ENCODE results near the gene VASN. TPM values are rescaled to one million over a fixed set of nuclear protein-coding genes. Genes with fewer than 3 reads are reported as not detected.

The VASN gene
- total and polyA plus RNA-seq, 9 of the 15 experiments (the other 6 are each of a cell fraction or from before 2014, with no cell fraction given), result 0.01 to 2.5 (median 0.41) TPM; not detected in 1

DNA sequence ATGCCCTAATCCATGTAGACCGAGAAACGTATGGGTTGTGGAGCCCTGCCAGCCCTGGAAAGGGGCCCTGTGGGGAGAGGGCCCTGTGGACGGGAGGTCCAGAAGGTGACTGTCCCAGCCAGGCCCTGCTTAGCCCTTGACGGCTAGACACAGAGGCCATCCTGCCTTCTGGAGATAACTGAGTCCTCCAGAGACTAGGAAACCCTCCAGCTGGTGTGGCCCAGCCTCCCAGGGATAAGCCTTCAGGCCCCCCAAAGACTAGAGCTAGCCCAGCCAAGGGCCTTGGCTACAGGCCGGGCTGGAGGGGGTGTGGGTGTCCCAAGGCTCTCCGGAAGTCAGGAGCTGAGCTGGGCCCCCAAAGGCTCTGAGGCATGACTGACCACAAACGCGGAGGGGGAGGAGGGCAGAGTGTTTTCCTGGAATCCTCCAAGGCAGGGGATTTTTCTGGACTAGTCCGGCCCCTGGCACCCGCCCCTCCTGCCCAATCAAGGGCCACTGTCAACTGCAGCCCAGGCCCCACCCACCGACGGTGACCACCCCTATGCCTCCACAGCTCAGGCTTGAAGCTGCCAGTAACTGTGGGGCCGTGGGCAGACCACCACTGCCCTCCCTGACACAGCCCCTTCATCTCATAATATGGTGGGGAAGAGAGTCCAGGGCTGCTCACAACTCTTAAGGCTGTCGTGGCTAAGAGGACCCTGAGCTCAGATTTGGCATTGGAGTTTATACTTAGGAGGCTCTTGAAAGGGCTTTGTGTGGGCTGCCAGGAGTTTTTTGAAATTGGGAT lies 885 bp upstream of the VASN start:
- FAIRE-seq, result peak; percentile 87
- CTCF ChIA-PET (ENCODE audit: low intra/inter-chr PET ratio), result no interaction called here
- TF ChIP-seq ARNT (IDR thresholded peaks at IDR 0.05) (no peak), NCOA2 (IDR thresholded peaks at IDR 0.05; ENCODE audit: partially characterized antibody in 2 of 2) (no peak), ZNF696 (CRISPR knock-in tag; conservative IDR thresholded peaks at IDR 0.05) (no peak), RBM14 (IDR thresholded peaks at IDR 0.05; ENCODE audit: borderline replicate concordance, insufficient read depth, low read depth, low read length) (no peak), CREB1 (IDR thresholded peaks at IDR 0.05) (no peak), CREB1 (CRISPR knock-in tag; IDR thresholded peaks at IDR 0.05) (no peak), MTA2 (IDR thresholded peaks at IDR 0.05; ENCODE audit: low read depth) (no peak), TAF1 (IDR thresholded peaks at IDR 0.05; ENCODE audit: control insufficient read depth, extremely low read depth, insufficient read depth, low read length, severe bottlenecking) (no peak), PRDM10 (IDR thresholded peaks at IDR 0.05; ENCODE audit: partially characterized antibody) (peak; percentile 45), SRSF7 (optimal IDR thresholded peaks at IDR 0.05; ENCODE audit: low read depth, low read length) (no peak), FOXO4 (CRISPR knock-in tag; IDR thresholded peaks at IDR 0.05) (no peak), RBFOX2 (IDR thresholded peaks at IDR 0.05; ENCODE audit: low read depth, low read length) (no peak)
- TF ChIP-seq, protein P1, sequence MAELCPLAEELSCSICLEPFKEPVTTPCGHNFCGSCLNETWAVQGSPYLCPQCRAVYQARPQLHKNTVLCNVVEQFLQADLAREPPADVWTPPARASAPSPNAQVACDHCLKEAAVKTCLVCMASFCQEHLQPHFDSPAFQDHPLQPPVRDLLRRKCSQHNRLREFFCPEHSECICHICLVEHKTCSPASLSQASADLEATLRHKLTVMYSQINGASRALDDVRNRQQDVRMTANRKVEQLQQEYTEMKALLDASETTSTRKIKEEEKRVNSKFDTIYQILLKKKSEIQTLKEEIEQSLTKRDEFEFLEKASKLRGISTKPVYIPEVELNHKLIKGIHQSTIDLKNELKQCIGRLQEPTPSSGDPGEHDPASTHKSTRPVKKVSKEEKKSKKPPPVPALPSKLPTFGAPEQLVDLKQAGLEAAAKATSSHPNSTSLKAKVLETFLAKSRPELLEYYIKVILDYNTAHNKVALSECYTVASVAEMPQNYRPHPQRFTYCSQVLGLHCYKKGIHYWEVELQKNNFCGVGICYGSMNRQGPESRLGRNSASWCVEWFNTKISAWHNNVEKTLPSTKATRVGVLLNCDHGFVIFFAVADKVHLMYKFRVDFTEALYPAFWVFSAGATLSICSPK (IDR thresholded peaks at IDR 0.05; ENCODE audit: borderline replicate concordance), result no peak

More for the DNA sequence above, 885 bp upstream of the VASN start:
- peak; percentile 75 to 91 (median 80) for DNase-seq (ENCODE audit: extremely low read depth in 1 of 4, low spot score in 3 of 4)
- Histone ChIP-seq H3K9me3 (replicated peaks; ENCODE audit: control insufficient read depth, insufficient read depth, low read depth, low read length) (no peaks in the 10 kb centered on the region), H3K27me3 (ENCODE audit: control insufficient read depth in 2 of 2, insufficient read depth in 2 of 2, low read length in 2 of 2) (no peaks in the 10 kb centered on the region), H3K36me3 (ENCODE audit: control insufficient read depth, insufficient read depth, low read length) (peaks cover 6% of the 10 kb centered on the region; the same call in 1 of the 3 replicates), H3K27ac (ENCODE audit: extremely low read depth, low read depth, low read length) (peak overlapping the region; percentile 75), H4K20me1 (replicated peaks; ENCODE audit: control insufficient read depth, insufficient read depth, low read length) (peaks cover 6% of the 10 kb centered on the region; the same call in 1 of the 2 replicates), H3K79me2 (ENCODE audit: control insufficient read depth, insufficient read depth, low read length) (peaks cover 14% of the 10 kb centered on the region), H3K4me1 (replicated peaks in 1 of 2; ENCODE audit: control insufficient read depth in 2 of 2, insufficient read depth in 2 of 2, low read length in 2 of 2) (peaks cover 49 to 80% of the 10 kb centered on the region in 2 experiments), H3K4me2 (ENCODE audit: insufficient read depth, low read length) (peak overlapping the region; percentile 75), H2AFZ (ENCODE audit: low read depth, low read length) (peak overlapping the region; percentile 61), H3K4me3 (peak overlapping the region; percentile 60; the same call in 1 of the 2 replicates), H3K9ac (ENCODE audit: insufficient read depth in 1 of 2, low read depth in 2 of 2, low read length in 2 of 2) (peak overlapping the region; percentile 59 to 91), H3K9me1 (ENCODE audit: control insufficient read depth, insufficient read depth, low read length) (peaks cover 5% of the 10 kb centered on the region)
- intact Hi-C loops (cut with micrococcal nuclease) (no loop called here), in situ Hi-C loops (cut with MboI) (no loop called here)
- ATAC-seq, result peak; percentile 59
- no TSS peak for BruUV-seq (replicated peaks)
- POLR2A ChIA-PET, result interaction anchor here (0.6 to 1.6 kb wide), 11 partner anchors 9 to 1137 kb away, joined by 3 to 7 read pairs (median 3); no protein-coding TSS in a partner anchor
- 5% methylated on average over 14 of the region's 14 CpGs for WGBS (ENCODE audit: insufficient coverage, low coverage, missing lambda C conversion rate)

Measured in K562 (cell line).